H1 (cell line): ENCODE data around the gene CYP4A22. TPM values are rescaled to one million over a fixed set of nuclear protein-coding genes. Genes with fewer than 3 reads are reported as not detected.
"Not testable (repeated sequence)": the region's sequence is repeated elsewhere in the genome, so short reads cannot be mapped to it uniquely, and the experiment has no call there.

Experiments
- CTCF ChIA-PET: fragments of 300-600 bp; sonication (Branson Sonifier 250); formaldehyde crosslinking; loops from one replicate; lab custom pipeline; 2021; ENCODE audit not compliant: partially characterized antibody; lab: Charles Lee
- POLR2A ChIA-PET: fragments of 300-600 bp; sonication (Branson Sonifier 250); formaldehyde crosslinking; loops from one replicate; lab custom pipeline; 2021; ENCODE audit warnings: inconsistent platforms; ENCODE audit not compliant: partially characterized antibody; lab: Charles Lee
- DNase-seq, 2 experiments: peaks; one replicate each; pipeline versions ENCODE4 v3.0.0 to v3.0.0-alpha.2; 2010 to 2022; ENCODE audit warnings: low spot score in 2 of 2, low read depth in 1 of 2, mixed read lengths in 1 of 2
- FAIRE-seq: peaks from 2 replicates; lab custom pipeline; 2011; peaks lifted over from hg19 to GRCh38; lab: Jason Lieb, UNC
- H2AFZ ChIP-seq: 2 replicates; pipeline ENCODE4 v1.8.1; 2012; ENCODE audit warnings: low read length, inconsistent platforms
- H2AK5ac ChIP-seq: 2 replicates; pipeline ENCODE4 v1.6.1; 2013; ENCODE audit warnings: low read depth, low read length
- H2BK120ac ChIP-seq: replicated peaks from 2 replicates; pipeline ENCODE3; 2013; ENCODE audit warnings: low read depth, low read length, inconsistent platforms
- H2BK12ac ChIP-seq: 2 replicates; pipeline ENCODE4 v1.6.1; 2013; ENCODE audit warnings: low read depth, low read length
- H2BK15ac ChIP-seq: 2 replicates; pipeline ENCODE4 v1.6.1; 2013; ENCODE audit warnings: low read length
- H2BK20ac ChIP-seq: 2 replicates; pipeline ENCODE4 v1.6.1; 2013; ENCODE audit warnings: low read length
- H2BK5ac ChIP-seq: 2 replicates; pipeline ENCODE4 v1.6.1; 2013; ENCODE audit warnings: low read depth, low read length
- H3K14ac ChIP-seq: 2 replicates; pipeline ENCODE4 v1.6.1; 2013; ENCODE audit warnings: inconsistent platforms; ENCODE audit not compliant: insufficient read length
- H3K18ac ChIP-seq: 2 replicates; pipeline ENCODE4 v1.6.1; 2013; ENCODE audit warnings: low read length; ENCODE audit errors: extremely low read depth
- H3K23ac ChIP-seq: 2 replicates; pipeline ENCODE4 v1.6.1; 2013; ENCODE audit warnings: inconsistent platforms; ENCODE audit not compliant: insufficient read length
- H3K23me2 ChIP-seq: 2 replicates; pipeline ENCODE4 v1.6.1; 2013; ENCODE audit warnings: low read depth, low read length
- H3K27ac ChIP-seq: 2 replicates; pipeline ENCODE4 v1.6.1; 2011; ENCODE audit warnings: low read depth, low read length, inconsistent platforms
- H3K27me3 ChIP-seq, 4 experiments: replicated peaks in 1 of 4; 1 replicate in 1 of 4; 2 replicates in 3 of 4; pipeline versions ENCODE4 v1.6.1 to v1.8.1; 2011 to 2013; ENCODE audit warnings: low read length in 3 of 4, mild to moderate bottlenecking in 3 of 4, inconsistent platforms in 2 of 4, mixed read lengths in 2 of 4, moderate library complexity in 1 of 4; ENCODE audit not compliant: control insufficient read depth in 3 of 4, insufficient read depth in 3 of 4; ENCODE audit errors: extremely low read depth in 1 of 4
- H3K36me3 ChIP-seq, 4 experiments: 2 replicates each; pipeline versions ENCODE4 v1.6.1 to v1.8.1; 2011 to 2013; ENCODE audit warnings: mild to moderate bottlenecking in 4 of 4, low read length in 3 of 4, moderate library complexity in 2 of 4, control low read depth in 1 of 4, inconsistent platforms in 1 of 4; ENCODE audit not compliant: insufficient read depth in 4 of 4, control insufficient read depth in 2 of 4
- H3K4ac ChIP-seq: replicated peaks from 2 replicates; pipeline ENCODE3; 2013; ENCODE audit warnings: low read length, low read depth, mixed read lengths, inconsistent platforms; ENCODE audit not compliant: insufficient read length
- H3K4me1 ChIP-seq, 4 experiments: replicated peaks in 1 of 4; 1 replicate in 1 of 4; 2 replicates in 3 of 4; pipeline versions ENCODE4 v1.6.1 to v1.8.1; 2011 to 2013; ENCODE audit warnings: low read length in 3 of 4, inconsistent platforms in 2 of 4, mixed read lengths in 1 of 4; ENCODE audit not compliant: insufficient read depth in 4 of 4, control insufficient read depth in 3 of 4
- H3K4me2 ChIP-seq, 2 experiments: 2 replicates each; pipeline versions ENCODE4 v1.6.1 to v1.8.1; 2011 to 2013; ENCODE audit warnings: low read depth in 2 of 2, low read length in 2 of 2, control low read depth in 1 of 2, inconsistent platforms in 1 of 2, mild to moderate bottlenecking in 1 of 2; ENCODE audit not compliant: insufficient read depth in 1 of 2
- H3K4me3 ChIP-seq, 4 experiments: fragments of 200-600, 300-600 bp in 1 of 4; sonication (generic), shearing (Covaris generic), sonication (Bioruptor Twin) in 1 of 4; 2 replicates each; pipeline versions ENCODE4 v1.5.1 to v1.8.1; 2011 to 2016; ENCODE audit warnings: low read length in 4 of 4, low read depth in 3 of 4, control low read depth in 2 of 4, inconsistent platforms in 2 of 4, mild to moderate bottlenecking in 2 of 4, mixed read lengths in 1 of 4, moderate library complexity in 1 of 4; ENCODE audit not compliant: insufficient read depth in 2 of 4; ENCODE audit errors: extremely low read depth in 1 of 4
- H3K56ac ChIP-seq: replicated peaks from 2 replicates; pipeline ENCODE3; 2013; ENCODE audit warnings: low read depth, mild to moderate bottlenecking, mixed read lengths, low read length, inconsistent platforms; ENCODE audit not compliant: insufficient read length
- H3K79me1 ChIP-seq: 2 replicates; pipeline ENCODE4 v1.6.1; 2013; ENCODE audit warnings: low read depth, low read length, control low read depth
- H3K79me2 ChIP-seq, 2 experiments: 2 replicates each; pipeline versions ENCODE4 v1.6.1 to v1.8.1; 2012 to 2013; ENCODE audit warnings: low read length in 2 of 2, mild to moderate bottlenecking in 2 of 2, inconsistent platforms in 1 of 2; ENCODE audit not compliant: insufficient read depth in 2 of 2, control insufficient read depth in 1 of 2
- H3K9ac ChIP-seq, 4 experiments: replicated peaks in 1 of 4; 1 replicate in 1 of 4; 2 replicates in 3 of 4; pipeline versions ENCODE4 v1.6.1 to v1.8.1; 2011 to 2013; ENCODE audit warnings: low read depth in 3 of 4, low read length in 3 of 4, control low read depth in 2 of 4, mild to moderate bottlenecking in 2 of 4, moderate library complexity in 2 of 4, inconsistent platforms in 1 of 4; ENCODE audit errors: extremely low read depth in 1 of 4
- H3K9me3 ChIP-seq, 2 experiments: 2 replicates each; pipeline versions ENCODE4 v1.6.1 to v1.8.1; 2012 to 2013; ENCODE audit warnings: mild to moderate bottlenecking in 2 of 2, moderate library complexity in 2 of 2, control low read depth in 1 of 2, inconsistent platforms in 1 of 2, low read depth in 1 of 2, low read length in 1 of 2, mixed read lengths in 1 of 2; ENCODE audit not compliant: insufficient read depth in 2 of 2
- H4K20me1 ChIP-seq, 2 experiments: replicated peaks in 1 of 2; 2 replicates each; pipeline versions ENCODE3 to v1.8.1; 2011 to 2013; ENCODE audit warnings: inconsistent platforms in 2 of 2, low read length in 2 of 2, mild to moderate bottlenecking in 1 of 2; ENCODE audit not compliant: insufficient read depth in 2 of 2, control insufficient read depth in 1 of 2
- H4K5ac ChIP-seq: 2 replicates; pipeline ENCODE4 v1.6.1; 2013; ENCODE audit warnings: low read length, low read depth, mixed read lengths, inconsistent platforms; ENCODE audit not compliant: insufficient read length
- H4K8ac ChIP-seq: 2 replicates; pipeline ENCODE4 v1.8.0; 2013; ENCODE audit warnings: mild to moderate bottlenecking, moderate library complexity, low read length, inconsistent platforms; ENCODE audit not compliant: insufficient read depth; ENCODE audit errors: extremely low read depth
- H4K91ac ChIP-seq: replicated peaks from 2 replicates; pipeline ENCODE3; 2013; ENCODE audit warnings: low read length, mixed read lengths, inconsistent platforms; ENCODE audit not compliant: insufficient read length
- WGBS, 2 experiments: shearing (Covaris generic) in 1 of 2; methylation state at CpG; one replicate each; pipeline versions ENCODE4 v1.1.6 to v1.1.7; 2013 to 2015; ENCODE audit warnings: low lambda C conversion rate in 2 of 2, mixed read lengths in 2 of 2, inconsistent platforms in 1 of 2, low coverage in 1 of 2, missing lambda C conversion rate in 1 of 2; ENCODE audit not compliant: insufficient replicate concordance in 2 of 2, insufficient coverage in 1 of 2, insufficient read length in 1 of 2; ENCODE audit errors: extremely low coverage in 1 of 2, missing lambda C conversion rate in 1 of 2; 5-methylcytosine and 5-hydroxymethylcytosine counted together
- polyA plus RNA-seq, 7 experiments: library from polyadenylated mRNA; depleted of rRNA in 3 of 7; stranded (reverse) in 5 of 7; unstranded in 2 of 7; fragments of >200 nt in 5 of 7; fragments of 200-250 nt in 2 of 7; gene quantifications; 1 replicate in 5 of 7; 2 replicates in 1 of 7; 4 replicates in 1 of 7; pipeline versions ENCODE4 v1.2.1 to v1.2.3, GENCODE V29; 2011 to 2013; ENCODE audit warnings: missing spikeins in 2 of 7, mixed read lengths in 2 of 7
- total RNA-seq: library from RNA; stranded (reverse); fragmentation: NEBNext Ultra II Directional; extraction: Animal tissue kit (Norgen Biotek cat#: 25700); gene quantifications from 2 replicates; pipeline ENCODE4 v1.2.1, GENCODE V29; 2021

The CYP4A22 gene
- total and polyA plus RNA-seq, 2 of the 8 experiments (the other 6 are each of a cell fraction or from before 2014, with no cell fraction given), result not detected

DNA sequence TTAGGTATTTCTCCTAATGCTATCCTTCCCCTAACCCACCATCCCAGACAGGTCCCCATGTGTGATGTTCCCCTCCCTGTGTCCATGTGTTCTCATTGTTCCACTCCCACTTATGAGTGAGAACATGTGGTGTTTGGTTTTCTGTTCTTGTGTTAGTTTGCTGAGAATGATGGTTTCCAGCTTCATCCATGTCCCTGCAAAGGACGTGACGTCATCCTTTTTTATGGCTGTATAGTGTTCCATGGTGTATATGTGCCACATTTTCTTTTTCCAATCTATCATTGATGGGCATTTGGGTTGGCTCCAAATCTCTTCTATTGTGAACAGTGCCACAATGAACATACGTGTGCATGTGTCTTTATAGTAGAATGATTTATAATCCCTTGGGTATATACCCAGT is 4.6 kb upstream of the CYP4A22 start:
- DNase-seq, H2BK15ac ChIP-seq, H3K9me3 ChIP-seq, H3K18ac ChIP-seq, H2BK12ac ChIP-seq, H3K79me1 ChIP-seq, POLR2A ChIA-PET, H3K79me2 ChIP-seq, H4K20me1 ChIP-seq, H2BK5ac ChIP-seq, H3K4me1 ChIP-seq, H3K4me2 ChIP-seq, H3K27me3 ChIP-seq, FAIRE-seq, H2AFZ ChIP-seq, H4K91ac ChIP-seq, H2BK20ac ChIP-seq, H3K36me3 ChIP-seq, H3K23ac ChIP-seq, H4K8ac ChIP-seq, H2BK120ac ChIP-seq, H3K4me3 ChIP-seq, H4K5ac ChIP-seq, H3K27ac ChIP-seq, H3K4ac ChIP-seq, H3K23me2 ChIP-seq, H3K9ac ChIP-seq, H3K56ac ChIP-seq, H2AK5ac ChIP-seq, H3K14ac ChIP-seq: not testable (repeated sequence)
- WGBS, 2 experiments, result 100% methylated on average over 3 of the region's 3 CpGs; no CpG with 5 or more reads in 1 of the 2 experiments
- CTCF ChIA-PET, result interaction anchor here (0.7 kb wide), 1 partner anchor 8 kb away, joined by 3 read pairs; no protein-coding TSS in a partner anchor
